Retinal pigment epithelial cell (primary cell): ENCODE results near the gene TMED8.
"Not testable (repeated sequence)": the region's sequence is repeated elsewhere in the genome, so short reads cannot be mapped to it uniquely, and the experiment has no call there.

Source experiments
- DNase-seq: peaks from one replicate; pipeline ENCODE4 v3.0.0-alpha.2; 2010; ENCODE audit warnings: low read depth
- H3K4me3 ChIP-seq: 2 replicates; pipeline ENCODE4 v1.5.1; 2011; ENCODE audit warnings: mild to moderate bottlenecking, low read length, control low read depth, moderate library complexity
- TF ChIP-seq, protein P1 (sequence below): conservative IDR thresholded peaks from 2 replicates; pipeline ENCODE4 v1.5.1; 2011; ENCODE audit warnings: low read depth, low read length, control low read depth, inconsistent platforms

Gene TMED8, protein sequence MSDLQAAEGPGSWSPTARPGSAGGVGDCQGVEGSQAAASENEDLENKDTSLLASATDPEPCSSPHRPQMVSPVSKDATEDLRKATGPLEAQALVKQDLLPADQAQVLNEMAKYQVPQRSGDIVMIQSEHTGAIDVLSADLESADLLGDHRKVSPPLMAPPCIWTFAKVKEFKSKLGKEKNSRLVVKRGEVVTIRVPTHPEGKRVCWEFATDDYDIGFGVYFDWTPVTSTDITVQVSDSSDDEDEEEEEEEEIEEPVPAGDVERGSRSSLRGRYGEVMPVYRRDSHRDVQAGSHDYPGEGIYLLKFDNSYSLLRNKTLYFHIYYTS

DNA sequence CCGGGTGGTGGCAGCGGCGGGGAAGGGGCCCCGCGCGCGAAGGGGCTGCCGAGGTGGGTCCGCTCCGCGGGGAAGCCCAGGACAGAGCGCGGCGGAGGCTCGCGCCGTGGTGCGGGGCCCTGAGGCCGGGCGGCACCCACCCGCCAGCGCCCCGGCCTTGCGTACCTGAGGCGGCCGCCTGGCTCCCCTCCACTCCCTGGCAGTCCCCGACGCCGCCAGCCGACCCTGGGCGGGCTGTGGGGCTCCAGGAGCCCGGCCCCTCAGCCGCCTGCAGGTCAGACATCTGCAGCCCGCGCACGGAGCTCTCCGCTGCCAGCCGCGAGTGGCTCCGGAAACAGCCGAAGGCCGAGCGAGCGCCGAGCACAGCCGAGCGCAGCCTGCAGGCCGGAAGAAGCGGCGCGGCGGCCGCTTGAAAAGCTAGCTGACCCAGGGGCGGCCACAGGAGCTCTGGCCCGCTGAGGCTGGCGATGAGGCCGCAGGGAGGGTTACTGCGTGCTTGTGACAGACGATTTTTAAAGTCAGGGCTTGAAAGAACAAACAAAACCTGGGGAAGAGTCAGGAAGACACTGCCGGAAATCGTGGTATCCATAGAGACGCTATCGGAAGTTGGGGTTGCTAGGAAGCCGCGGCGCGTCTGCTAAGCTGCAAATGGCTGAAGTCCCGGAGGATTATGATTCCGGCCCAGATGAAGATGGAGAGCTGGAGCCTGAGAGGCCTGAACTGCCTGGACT is at the start of gene TMED8, which contains the start of gene SAMD15:
Gene TMED8, minus strand, starts transcription at position 324 of the 731 bp plus-strand sequence. Its CDS starts 41 bp downstream, at position 283.
Gene SAMD15, plus strand, starts transcription at position 609 of the 731 bp plus-strand sequence. Its CDS starts 40 bp downstream, at position 649.
- H3K4me3 ChIP-seq, result peak within 1 kb of the TSS; percentile 92
- TF ChIP-seq, protein P1, sequence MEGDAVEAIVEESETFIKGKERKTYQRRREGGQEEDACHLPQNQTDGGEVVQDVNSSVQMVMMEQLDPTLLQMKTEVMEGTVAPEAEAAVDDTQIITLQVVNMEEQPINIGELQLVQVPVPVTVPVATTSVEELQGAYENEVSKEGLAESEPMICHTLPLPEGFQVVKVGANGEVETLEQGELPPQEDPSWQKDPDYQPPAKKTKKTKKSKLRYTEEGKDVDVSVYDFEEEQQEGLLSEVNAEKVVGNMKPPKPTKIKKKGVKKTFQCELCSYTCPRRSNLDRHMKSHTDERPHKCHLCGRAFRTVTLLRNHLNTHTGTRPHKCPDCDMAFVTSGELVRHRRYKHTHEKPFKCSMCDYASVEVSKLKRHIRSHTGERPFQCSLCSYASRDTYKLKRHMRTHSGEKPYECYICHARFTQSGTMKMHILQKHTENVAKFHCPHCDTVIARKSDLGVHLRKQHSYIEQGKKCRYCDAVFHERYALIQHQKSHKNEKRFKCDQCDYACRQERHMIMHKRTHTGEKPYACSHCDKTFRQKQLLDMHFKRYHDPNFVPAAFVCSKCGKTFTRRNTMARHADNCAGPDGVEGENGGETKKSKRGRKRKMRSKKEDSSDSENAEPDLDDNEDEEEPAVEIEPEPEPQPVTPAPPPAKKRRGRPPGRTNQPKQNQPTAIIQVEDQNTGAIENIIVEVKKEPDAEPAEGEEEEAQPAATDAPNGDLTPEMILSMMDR, result peak; percentile 23
- peak; percentile 58 for DNase-seq

DNA sequence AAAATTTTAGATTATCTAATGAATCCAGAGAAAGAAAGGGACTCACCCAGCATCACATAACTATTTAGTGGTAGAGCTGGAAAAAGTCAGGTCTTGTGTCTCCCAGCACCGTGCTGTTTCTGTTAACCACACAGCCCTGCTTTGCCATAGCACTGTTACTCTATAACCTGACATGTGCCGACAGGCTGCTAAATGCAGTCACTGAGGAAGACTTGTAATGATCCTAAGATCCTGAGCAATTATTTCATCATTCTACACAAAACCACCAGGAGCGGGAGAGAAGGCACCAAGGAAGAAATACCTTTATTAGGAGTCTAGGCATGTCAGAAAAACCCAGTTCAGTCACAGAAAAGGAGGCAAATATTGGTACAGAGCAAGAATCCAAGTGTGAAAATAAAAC is 49.5 kb upstream of the TMED8 start:
- no peak overlapping the region for H3K4me3 ChIP-seq
- no peak for DNase-seq
- TF ChIP-seq, protein P1, result no peak

DNA sequence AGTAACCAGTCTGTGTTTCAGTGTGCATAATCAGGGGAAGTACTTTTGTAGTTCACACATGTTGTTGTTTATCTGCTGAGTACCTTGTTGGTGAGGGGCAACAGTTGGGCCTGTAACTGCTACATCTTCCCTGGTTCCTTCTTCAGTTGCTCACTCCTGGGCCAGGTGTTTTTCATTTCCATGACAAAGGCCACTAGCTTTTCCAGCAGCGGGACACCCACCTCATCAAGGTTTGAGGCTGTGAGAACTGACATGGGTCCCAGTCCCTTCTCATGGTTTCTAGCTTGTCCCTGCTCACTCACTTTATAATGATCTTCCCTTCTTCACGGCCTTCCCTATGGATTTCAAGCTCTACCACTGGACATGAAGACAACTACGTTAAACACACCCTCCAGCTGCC is 48.0 kb upstream of the TMED8 start:
- TF ChIP-seq, protein P1, result no peak
- no peak overlapping the region for H3K4me3 ChIP-seq
- DNase-seq, result no peak

DNA sequence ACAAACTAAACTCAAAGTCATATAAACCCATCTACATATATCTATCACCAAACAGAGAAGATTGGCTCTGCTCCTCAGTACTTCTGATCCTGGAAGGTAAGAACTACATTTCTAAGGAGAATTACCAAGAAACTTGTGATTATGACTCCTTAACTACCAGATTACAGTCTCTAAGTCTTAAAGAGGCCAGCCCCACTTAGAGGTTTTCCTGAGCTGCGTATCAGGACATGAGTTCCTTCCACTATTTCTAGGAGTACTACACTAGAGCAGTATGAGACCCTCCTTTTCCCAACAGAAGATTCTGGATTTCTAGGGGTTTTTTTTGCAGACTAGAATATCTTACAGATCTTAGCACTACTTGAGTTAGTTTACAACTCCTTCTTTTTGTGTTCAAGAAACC is 46.5 kb upstream of the TMED8 start, which contains the start of gene NOXRED1:
Gene NOXRED1, minus strand, starts transcription at position 101 of the 400 bp plus-strand sequence. CDS start 634 bp downstream, outside the sequence.
- TF ChIP-seq, protein P1, result no peak
- peak; percentile 10 for DNase-seq
- H3K4me3 ChIP-seq, result no peak within 1 kb of the TSS

DNA sequence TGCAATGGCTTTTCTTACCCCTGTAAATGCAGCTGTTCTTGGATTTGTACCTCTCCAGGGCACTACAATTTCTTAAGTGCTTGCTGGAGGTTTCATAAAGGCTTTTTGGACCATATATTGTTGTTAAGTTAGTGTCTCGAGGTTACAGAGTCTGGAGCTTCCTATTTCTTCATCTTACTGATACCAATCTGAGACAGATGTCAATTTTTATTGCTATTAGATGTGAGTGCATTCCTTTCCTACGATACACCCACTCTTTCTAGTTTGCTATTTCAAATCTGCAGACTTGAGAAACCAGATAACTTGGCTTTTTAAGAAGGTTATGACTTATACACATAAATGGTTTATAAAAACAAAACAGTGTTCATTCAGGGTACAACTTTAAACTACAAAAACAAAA is 44.3 kb upstream of the TMED8 start:
- TF ChIP-seq, protein P1, result no peak
- no peak for DNase-seq

DNA sequence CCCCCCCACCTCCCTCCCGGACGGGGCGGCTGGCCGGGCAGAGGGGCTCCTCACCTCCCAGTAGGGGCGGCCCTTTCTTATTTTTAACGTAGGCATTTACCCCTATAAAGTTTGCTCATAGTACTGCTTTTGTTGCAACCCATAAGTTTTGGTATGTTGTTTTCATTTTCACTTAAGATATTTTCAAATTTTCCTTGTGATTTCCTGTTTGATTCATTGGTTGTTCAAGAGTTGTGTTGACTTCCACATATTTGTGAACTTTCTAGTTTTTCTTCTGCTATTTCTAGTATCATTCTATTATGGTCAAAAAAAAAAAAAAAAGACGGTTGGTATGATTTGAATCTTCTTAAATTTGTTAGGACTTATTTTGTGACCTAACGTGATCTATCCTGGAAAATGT is 39.9 kb upstream of the TMED8 start:
- H3K4me3 ChIP-seq, result no peak overlapping the region
- TF ChIP-seq, protein P1, result no peak
- DNase-seq, result no peak

More for the DNA sequence above, 44.3 kb upstream of the TMED8 start:
- no peak overlapping the region for H3K4me3 ChIP-seq

DNA sequence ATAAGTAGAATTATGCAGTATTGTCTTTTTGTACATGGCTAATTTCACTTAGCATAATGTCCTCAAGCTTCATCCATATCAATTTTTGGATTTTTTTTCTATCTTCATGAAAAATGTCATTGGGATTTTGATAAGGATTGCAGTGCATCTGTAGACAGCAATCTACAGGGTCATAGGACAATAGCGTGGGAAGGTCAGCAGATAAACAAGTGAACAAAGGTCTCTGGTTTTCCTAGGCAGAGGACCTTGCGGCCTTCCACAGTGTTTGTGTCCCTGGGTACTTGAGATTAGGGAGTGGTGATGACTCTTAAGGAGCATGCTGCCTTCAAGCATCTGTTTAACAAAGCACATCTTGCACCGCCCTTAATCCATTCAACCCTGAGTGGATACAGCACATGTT is 39.2 kb upstream of the TMED8 start:
- H3K4me3 ChIP-seq, DNase-seq: not testable (repeated sequence)

DNA sequence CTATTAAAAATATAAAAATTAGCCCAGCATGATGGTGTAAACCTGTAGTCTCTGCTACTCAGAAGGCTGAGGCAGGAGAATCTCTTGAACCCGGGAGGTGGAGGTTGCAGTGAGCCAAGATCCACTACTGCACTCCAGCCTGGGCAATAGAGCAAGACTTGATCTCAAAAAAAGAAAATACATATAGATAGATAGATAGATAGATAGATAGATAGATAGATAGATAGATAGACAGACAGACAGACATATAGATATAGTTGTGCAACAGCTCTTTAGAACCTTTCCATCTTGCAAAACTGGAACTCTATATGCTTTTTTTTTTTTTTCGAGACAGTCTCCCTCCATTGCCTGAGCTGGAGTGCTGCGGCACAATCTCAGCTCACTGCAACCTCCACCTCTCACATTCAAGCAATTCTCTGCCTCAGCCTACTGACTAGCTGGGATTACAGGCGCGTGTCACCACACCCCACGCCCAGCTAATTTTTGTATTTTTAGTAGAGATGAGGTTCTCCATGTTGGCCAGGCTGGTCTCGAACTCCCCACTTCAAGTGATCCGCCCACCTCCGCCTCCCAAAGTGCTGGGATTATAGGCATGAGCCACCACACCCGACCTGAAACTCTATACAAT is 38.6 kb upstream of the TMED8 start:
- not testable (repeated sequence) for H3K4me3 ChIP-seq, DNase-seq
